DND-41 (cell line): ENCODE data around the gene ADCY4.

Source experiments
- CTCF ChIP-seq: IDR thresholded peaks from 2 replicates; pipeline ENCODE4 v1.5.1; 2012; ENCODE audit warnings: borderline replicate concordance, low read length, moderate library complexity, mild to moderate bottlenecking; ENCODE audit not compliant: poor library complexity, severe bottlenecking; ENCODE audit errors: extremely low read depth
- EZH2 ChIP-seq: IDR thresholded peaks from 3 replicates; pipeline ENCODE4 v1.6.1; 2012; ENCODE audit warnings: borderline replicate concordance, low read depth, mild to moderate bottlenecking, moderate library complexity, low read length, inconsistent platforms; ENCODE audit not compliant: severe bottlenecking

GRCh38 chr14:24269910-24270536, 64.8 kb downstream of the ADCY4 start:
- TF ChIP-seq CTCF = no peak
- no peak for TF ChIP-seq EZH2
